GM19043 (cell line): ENCODE data around the gene CNGA1.

ENCODE experiments used
- ATAC-seq: cut with Tn5 transposase; IDR thresholded peaks from one replicate; pipeline ENCODE4 v1.9.1; 2021; ENCODE audit warnings: low read depth; ENCODE audit not compliant: unreplicated experiment

The CNGA1 gene

GRCh38 chr4:48016141-48017107 is at the start of gene CNGA1, which contains the start of gene NIPAL1:
Gene CNGA1, minus strand, starts transcription at chr4:48016681. Its CDS starts 63,992 bp downstream, at chr4:47952689.
Gene NIPAL1, plus strand, starts transcription at chr4:48016772. Its CDS starts 68 bp downstream, at chr4:48016840.
- ATAC-seq: peak; percentile 82

GRCh38 chr4:48065587-48066052 is 49.1 kb upstream of the CNGA1 start:
- peak; percentile 48 for ATAC-seq

GRCh38 chr4:48064349-48064748 is 47.9 kb upstream of the CNGA1 start:
- no peak for ATAC-seq

GRCh38 chr4:48058617-48059530 is 42.4 kb upstream of the CNGA1 start:
- ATAC-seq: no peak

- no peak for ATAC-seq
Measured at GRCh38 chr4:48051078-48051477, 34.6 kb upstream of the CNGA1 start.

GRCh38 chr4:48049483-48049882 is 33.0 kb upstream of the CNGA1 start:
- ATAC-seq: no peak

GRCh38 chr4:48047896-48048295 is 31.4 kb upstream of the CNGA1 start:
- peak; percentile 8 for ATAC-seq

GRCh38 chr4:48047421-48047844 is 31.0 kb upstream of the CNGA1 start:
- ATAC-seq: peak; percentile 92

- ATAC-seq: no peak
Measured at GRCh38 chr4:48046059-48046458, 29.6 kb upstream of the CNGA1 start.

GRCh38 chr4:48044298-48044697 is 27.8 kb upstream of the CNGA1 start:
- no peak for ATAC-seq

- ATAC-seq: no peak
Measured at GRCh38 chr4:48043504-48043903, 27.0 kb upstream of the CNGA1 start.

GRCh38 chr4:48042979-48043461 is 26.5 kb upstream of the CNGA1 start:
- no peak for ATAC-seq

GRCh38 chr4:48041535-48042137 is 25.2 kb upstream of the CNGA1 start:
- no peak for ATAC-seq

- ATAC-seq: no peak
Measured at GRCh38 chr4:48039561-48039960, 23.1 kb upstream of the CNGA1 start.

GRCh38 chr4:48038666-48039065 is 22.2 kb upstream of the CNGA1 start:
- ATAC-seq: no peak

- no peak for ATAC-seq
Measured at GRCh38 chr4:48037117-48037462, 20.6 kb upstream of the CNGA1 start.

- ATAC-seq: no peak
Measured at GRCh38 chr4:48035952-48036351, 19.5 kb upstream of the CNGA1 start.

GRCh38 chr4:48033825-48034413 is 17.4 kb upstream of the CNGA1 start:
- no peak for ATAC-seq

GRCh38 chr4:48033412-48033811 is 16.9 kb upstream of the CNGA1 start:
- no peak for ATAC-seq

GRCh38 chr4:48032721-48033120 is 16.2 kb upstream of the CNGA1 start:
- no peak for ATAC-seq
